Caco-2 (cell line): ENCODE results near the gene INAFM2. TPM values are rescaled to one million over a fixed set of nuclear protein-coding genes. Genes with fewer than 3 reads are reported as not detected.

Experiments used
- BruUV-seq: library from RNA; stranded (reverse); fragments of 400-500 nt; replicated peaks from 2 replicates; lab custom pipeline; 2021; lab: Mats Ljungman, UMichigan
- CTCF ChIA-PET: fragments of 300-600 bp; sonication (Branson Sonifier 250); formaldehyde crosslinking; loops from one replicate; lab custom pipeline; 2022; ENCODE audit warnings: antibody characterized with exemption; lab: Charles Lee
- POLR2A ChIA-PET: fragments of 300-600 bp; sonication (Branson Sonifier 250); formaldehyde crosslinking; loops from one replicate; lab custom pipeline; 2022; ENCODE audit warnings: antibody characterized with exemption; lab: Charles Lee
- DNase-seq, 2 experiments: peaks; one replicate each; pipeline versions ENCODE4 v3.0.0 to v3.0.0-alpha.2; 2020 to 2022
- H3K27me3 ChIP-seq: replicated peaks from 2 replicates; pipeline ENCODE4 v1.6.0; 2011; ENCODE audit warnings: low read length; ENCODE audit not compliant: control insufficient read depth, insufficient read depth
- H3K36me3 ChIP-seq: 2 replicates; pipeline ENCODE4 v1.5.1; 2011; ENCODE audit warnings: low read length; ENCODE audit not compliant: control insufficient read depth, insufficient read depth
- H3K4me1 ChIP-seq: fragments of 250-450 bp; sonication (Bioruptor Pico); 2 replicates; pipeline ENCODE4 v1.5.1; 2020; ENCODE audit warnings: mild to moderate bottlenecking
- H3K4me3 ChIP-seq: 2 replicates; pipeline ENCODE4 v1.5.1; 2011; ENCODE audit warnings: low read depth, mild to moderate bottlenecking, control low read depth, low read length
- H3K9me3 ChIP-seq: fragments of 250-450 bp; sonication (Bioruptor Pico); 2 replicates; pipeline ENCODE4 v1.5.1; 2020; ENCODE audit warnings: mild to moderate bottlenecking, moderate library complexity
- H3K27ac Mint-ChIP-seq: one replicate; pipeline ENCODE4 v1.8.0; 2022; ENCODE audit warnings: mixed read lengths; ENCODE audit not compliant: unreplicated experiment
- H3K27me3 Mint-ChIP-seq: one replicate; pipeline ENCODE4 v1.8.0; 2022; ENCODE audit warnings: mixed read lengths; ENCODE audit not compliant: insufficient read depth, unreplicated experiment
- H3K36me3 Mint-ChIP-seq: one replicate; pipeline ENCODE4 v1.8.0; 2022; ENCODE audit warnings: mild to moderate bottlenecking, mixed read lengths; ENCODE audit not compliant: insufficient read depth, unreplicated experiment
- H3K4me1 Mint-ChIP-seq: one replicate; pipeline ENCODE4 v1.8.0; 2022; ENCODE audit warnings: low read depth, mixed read lengths; ENCODE audit not compliant: unreplicated experiment
- H3K4me3 Mint-ChIP-seq: one replicate; pipeline ENCODE4 v1.8.0; 2022; ENCODE audit warnings: mild to moderate bottlenecking, moderate library complexity, mixed read lengths; ENCODE audit not compliant: unreplicated experiment
- H3K9me3 Mint-ChIP-seq: one replicate; pipeline ENCODE4 v1.8.0; 2022; ENCODE audit warnings: mixed read lengths; ENCODE audit not compliant: unreplicated experiment
- CTCF ChIP-seq, 2 experiments: fragments of 200-600 bp in 1 of 2; IDR thresholded peaks; 1 replicate in 1 of 2; 2 replicates in 1 of 2; pipeline versions ENCODE4 v1.5.1 to v1.8.0; 2011 to 2022; ENCODE audit warnings: antibody characterized with exemption in 1 of 2, control low read depth in 1 of 2, inconsistent platforms in 1 of 2, low read depth in 1 of 2, low read length in 1 of 2, mild to moderate bottlenecking in 1 of 2, moderate library complexity in 1 of 2; ENCODE audit not compliant: insufficient read depth in 1 of 2, severe bottlenecking in 1 of 2, unreplicated experiment in 1 of 2
- intact Hi-C: fragments of 100-400 bp; cut with micrococcal nuclease; formaldehyde crosslinking; loops from one replicate; pipeline ENCODE4 v1.10.0; 2022; ENCODE audit not compliant: unreplicated experiment
- total RNA-seq: library from RNA; stranded (reverse); gene quantifications from 2 replicates; pipeline ENCODE4 v1.2.3, GENCODE V29; 2022

Gene INAFM2
- total RNA-seq, 1 experiment from 2014 or later: 13.4 TPM

DNA sequence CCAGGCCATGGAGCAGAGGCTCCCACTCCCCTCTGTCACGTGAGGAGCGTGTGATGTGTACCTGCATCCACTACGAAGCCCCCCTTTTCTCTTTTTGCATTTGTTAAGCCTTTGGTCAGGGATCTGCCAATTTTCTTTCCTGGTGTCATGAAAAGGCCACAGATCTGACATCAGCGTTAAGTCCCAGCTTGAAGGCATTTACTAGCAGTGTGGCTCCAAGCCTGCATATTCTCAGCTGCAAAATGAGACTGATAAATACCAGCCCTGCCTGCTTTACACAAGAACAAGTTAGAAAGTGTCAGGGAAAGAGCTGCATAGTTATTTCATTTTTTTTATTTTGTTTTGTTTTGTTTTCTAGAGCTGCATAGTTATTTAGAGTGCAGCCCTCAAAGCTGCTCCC lies 38.3 kb upstream of the INAFM2 start:
- H3K9me3 ChIP-seq: no peaks in the 10 kb centered on the region
- no peaks in the 10 kb centered on the region for H3K4me1 ChIP-seq
- Mint-ChIP-seq H3K27me3 (no peaks in the 10 kb centered on the region), H3K36me3 (no peaks in the 10 kb centered on the region), H3K4me3 (no peak overlapping the region), H3K27ac (no peak overlapping the region), H3K9me3 (no peaks in the 10 kb centered on the region), H3K4me1 (no peaks in the 10 kb centered on the region)
- intact Hi-C loops: no loop called here
- no peak overlapping the region for H3K4me3 ChIP-seq
- H3K27me3 ChIP-seq: no peaks in the 10 kb centered on the region
- no peak for DNase-seq
- ChIA-PET CTCF (interaction anchor here (1.3 to 2.0 kb wide), 3 partner anchors 10 to 52 kb away, joined by 4 to 8 read pairs (median 7); no protein-coding TSS in a partner anchor), POLR2A (no interaction called here)
- H3K36me3 ChIP-seq: no peaks in the 10 kb centered on the region
- TF ChIP-seq CTCF (IDR thresholded peaks at IDR 0.05; ENCODE audit: insufficient read depth in 1 of 2, low read depth in 1 of 2, low read length in 1 of 2, severe bottlenecking in 1 of 2, unreplicated experiment in 1 of 2): no peak
- BruUV-seq: no TSS peak

GRCh38 chr15:40285554-40286011 lies 37.9 kb upstream of the INAFM2 start:
- Mint-ChIP-seq H3K36me3 (no peaks in the 10 kb centered on the region), H3K4me1 (no peaks in the 10 kb centered on the region), H3K27me3 (no peaks in the 10 kb centered on the region), H3K4me3 (no peak overlapping the region), H3K9me3 (no peaks in the 10 kb centered on the region), H3K27ac (no peak overlapping the region)
- no peaks in the 10 kb centered on the region for H3K27me3 ChIP-seq
- ChIA-PET CTCF (interaction anchor here (0.6 to 2.0 kb wide), 4 partner anchors 11 to 132 kb away, joined by 4 to 10 read pairs (median 8); no protein-coding TSS in a partner anchor), POLR2A (no interaction called here)
- no peaks in the 10 kb centered on the region for H3K9me3 ChIP-seq
- TF ChIP-seq CTCF (IDR thresholded peaks at IDR 0.05; ENCODE audit: insufficient read depth in 1 of 2, low read depth in 1 of 2, low read length in 1 of 2, severe bottlenecking in 1 of 2, unreplicated experiment in 1 of 2): no peak
- H3K4me1 ChIP-seq: no peaks in the 10 kb centered on the region
- BruUV-seq: no TSS peak
- no peaks in the 10 kb centered on the region for H3K36me3 ChIP-seq
- H3K4me3 ChIP-seq: no peak overlapping the region
- DNase-seq: no peak
- intact Hi-C loops: no loop called here

DNA sequence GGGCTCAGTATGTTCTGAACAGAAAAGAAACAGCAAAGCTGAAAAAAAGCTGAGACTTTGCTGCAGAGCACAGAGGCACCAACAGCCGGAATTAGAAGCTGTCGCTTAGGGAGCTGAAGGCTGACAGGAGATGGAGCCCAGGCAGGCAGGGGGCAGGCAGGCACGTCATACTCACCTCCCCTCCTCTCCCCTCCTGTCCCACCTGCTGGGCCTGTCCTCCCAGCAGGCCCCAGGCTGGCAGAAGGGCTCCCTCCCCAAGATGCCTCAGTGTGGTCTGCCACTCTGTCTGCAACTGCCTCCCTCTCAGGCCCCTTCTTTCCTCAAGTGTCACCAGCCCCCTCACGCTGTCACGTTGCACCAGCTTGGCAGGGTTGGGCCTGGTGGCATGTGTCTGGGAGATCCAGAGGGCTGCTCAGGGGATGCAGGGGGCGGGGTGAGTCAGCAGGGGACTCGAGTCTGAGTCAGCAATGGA lies 37.4 kb upstream of the INAFM2 start:
- CTCF ChIA-PET: interaction anchor here (0.6 to 2.0 kb wide), 5 partner anchors 11 to 131 kb away, joined by 4 to 10 read pairs (median 7); no protein-coding TSS in a partner anchor
- H3K27me3 ChIP-seq: no peaks in the 10 kb centered on the region
- Mint-ChIP-seq H3K36me3 (no peaks in the 10 kb centered on the region), H3K4me3 (no peak overlapping the region), H3K27me3 (no peaks in the 10 kb centered on the region), H3K4me1 (no peaks in the 10 kb centered on the region), H3K27ac (no peak overlapping the region), H3K9me3 (no peaks in the 10 kb centered on the region)
- POLR2A ChIA-PET: no interaction called here
- intact Hi-C loops: no loop called here
- H3K9me3 ChIP-seq: no peaks in the 10 kb centered on the region
- no peak overlapping the region for H3K4me3 ChIP-seq
- no peak for DNase-seq
- no peaks in the 10 kb centered on the region for H3K4me1 ChIP-seq
- TF ChIP-seq CTCF (IDR thresholded peaks at IDR 0.05; ENCODE audit: insufficient read depth in 1 of 2, low read depth in 1 of 2, low read length in 1 of 2, severe bottlenecking in 1 of 2, unreplicated experiment in 1 of 2): no peak
- H3K36me3 ChIP-seq: no peaks in the 10 kb centered on the region
- no TSS peak for BruUV-seq
